Left ventricle myocardium superior (tissue), 1 donor: ENCODE results near the gene TBRG1. TPM values are rescaled to one million over a fixed set of nuclear protein-coding genes. Genes with fewer than 3 reads are reported as not detected.
A peak's percentile ranks its signal among the peaks of the same experiment; 100 is the strongest.

Experiments used
- ATAC-seq: fragments of 200-7000 bp; cut with Tn5 transposase; one replicate; pipeline ENCODE4 v1.9.1; 2020; ENCODE audit warnings: mild to moderate bottlenecking, moderate library complexity
- DNase-seq: peaks from one replicate; pipeline ENCODE4 v3.0.0-alpha.2; 2020
- intact Hi-C: fragments of 100-400 bp; cut with micrococcal nuclease; formaldehyde crosslinking; loops from one replicate; pipeline ENCODE4 v1.11.0; 2022
- total RNA-seq: library from RNA; stranded (reverse); fragmentation: NEBNext Ultra II Directional; extraction: Animal tissue kit (Norgen Biotek cat#: 25700); gene quantifications from one replicate; pipeline ENCODE4 v1.2.1, GENCODE V29; 2021
- donor health status: DM: no; HTN: yes; CAD: no; lungs with severe emphysema.

Gene TBRG1
- total RNA-seq, 1 donor from 2014 or later: 20.6 TPM

DNA sequence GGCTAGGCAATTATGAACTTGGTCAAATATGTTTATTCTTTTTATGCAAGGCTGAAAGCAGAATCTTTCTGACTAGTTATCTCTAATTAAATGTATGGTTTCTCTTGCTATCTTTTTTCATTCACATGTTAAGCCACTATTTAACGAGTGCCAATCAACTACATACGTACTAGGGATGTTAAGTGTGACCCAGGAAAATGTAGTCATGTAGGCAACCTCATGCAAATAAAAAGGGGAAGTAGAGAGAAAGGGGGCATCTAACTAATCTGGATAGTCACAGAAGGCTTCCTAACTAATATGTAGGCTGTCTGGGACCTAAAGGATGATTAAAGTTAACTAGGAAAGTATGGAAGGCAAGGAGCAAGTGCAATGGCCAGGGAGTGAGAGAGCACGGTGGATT is 23.5 kb downstream of the TBRG1 start:
- intact Hi-C loops: no loop called here
- DNase-seq: no peak
- ATAC-seq: no peak

DNA sequence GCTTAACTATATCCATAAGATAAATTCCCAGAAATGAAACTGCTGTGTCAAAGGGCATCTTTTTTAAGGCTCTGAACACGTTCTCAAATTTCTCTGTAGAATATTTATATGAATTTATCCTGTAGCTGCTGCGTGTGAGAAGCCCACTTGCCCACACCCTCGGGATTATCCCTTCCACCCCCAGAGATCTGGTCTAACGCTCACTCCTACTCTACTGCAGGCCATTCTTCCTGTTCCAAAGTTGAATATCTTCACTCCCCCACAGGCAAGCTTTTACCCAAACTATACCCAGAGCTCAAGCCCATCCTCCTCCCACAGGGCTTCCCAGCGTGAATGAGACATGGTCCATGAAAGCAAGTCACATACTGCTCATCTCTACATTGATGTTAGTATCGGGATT is 25.9 kb downstream of the TBRG1 start:
- DNase-seq (no peak), ATAC-seq (no peak)
- intact Hi-C loops: no loop called here

DNA sequence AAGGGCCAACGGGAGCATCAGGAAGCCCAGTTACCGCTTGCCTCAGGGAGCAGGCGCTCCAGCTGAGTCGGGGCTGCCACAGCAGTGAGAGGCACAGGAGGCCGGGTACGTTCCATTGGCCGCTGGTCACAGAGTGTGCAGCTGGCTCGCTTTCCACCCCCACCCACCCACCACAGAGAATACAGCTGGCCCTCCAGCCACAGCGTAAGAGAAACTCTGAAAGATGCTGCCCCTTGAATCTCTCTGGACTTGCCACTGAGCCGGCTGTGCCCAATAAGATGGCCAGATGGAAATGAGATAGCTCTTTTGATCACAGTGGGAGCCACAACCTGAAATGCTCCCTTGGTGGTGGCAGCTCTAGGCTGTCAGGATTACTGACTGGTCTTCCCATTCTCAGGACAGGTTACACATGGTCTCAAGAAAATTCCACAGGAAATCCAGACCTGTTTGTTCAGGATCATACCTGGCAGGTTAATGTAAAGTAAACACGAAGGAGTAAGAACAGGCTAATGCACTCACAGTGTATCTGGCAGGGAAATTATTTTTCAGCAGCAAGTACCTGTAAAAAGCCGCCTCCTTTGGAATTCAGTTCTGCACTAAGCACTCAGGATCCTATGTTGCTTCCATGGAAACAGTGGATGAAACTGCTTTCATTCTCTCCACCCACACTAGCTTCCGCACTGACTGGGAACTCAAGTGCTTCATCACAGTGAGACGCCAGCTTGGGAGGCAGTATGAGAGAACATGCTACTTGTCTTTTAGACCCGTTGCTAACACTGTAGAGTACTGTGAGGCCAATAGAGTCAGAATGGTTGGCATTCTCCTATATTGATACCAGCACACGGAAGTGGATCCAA is 34.3 kb downstream of the TBRG1 start:
- intact Hi-C loops: no loop called here
- DNase-seq (no peak), ATAC-seq (no peak)

DNA sequence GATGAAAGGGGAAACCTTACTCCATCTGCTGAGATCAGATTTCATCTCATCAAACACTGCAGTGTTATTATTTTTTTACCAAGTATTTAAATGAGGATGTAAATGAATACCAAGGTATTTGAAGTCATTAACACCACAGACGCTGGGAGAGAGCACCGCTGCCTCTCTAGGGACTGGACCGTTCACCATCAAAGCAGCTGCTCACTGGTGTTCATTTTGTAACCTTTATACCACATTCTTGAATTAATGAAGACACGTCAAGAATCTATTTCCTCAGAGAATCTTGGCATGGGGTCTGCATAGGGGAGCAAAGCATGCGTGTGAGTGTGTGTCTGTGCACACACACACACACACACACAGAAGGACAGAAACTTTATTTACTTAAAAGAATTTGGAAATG is 35.2 kb downstream of the TBRG1 start:
- ATAC-seq (no peak), DNase-seq (no peak)
- intact Hi-C loops: no loop called here

DNA sequence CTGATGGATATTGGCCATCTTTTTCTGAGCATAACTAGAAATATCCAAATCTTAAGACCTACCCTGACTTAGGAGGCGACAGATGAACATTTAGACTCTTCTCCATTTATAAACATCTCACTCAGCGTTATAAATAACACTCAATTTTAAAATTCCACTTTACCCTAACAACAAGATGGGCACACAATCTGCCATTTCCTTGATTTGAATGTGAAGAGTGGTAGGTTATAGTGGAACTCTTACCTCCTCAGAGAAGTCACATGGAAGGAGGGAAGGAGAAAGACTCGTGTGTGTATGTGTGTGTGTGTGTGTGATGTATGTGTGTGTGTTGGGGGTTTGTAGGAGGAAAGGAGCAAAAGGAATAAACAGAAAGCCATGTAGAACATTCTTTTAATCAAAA is 35.8 kb downstream of the TBRG1 start:
- intact Hi-C loops: no loop called here
- DNase-seq: no peak
- ATAC-seq: no peak

DNA sequence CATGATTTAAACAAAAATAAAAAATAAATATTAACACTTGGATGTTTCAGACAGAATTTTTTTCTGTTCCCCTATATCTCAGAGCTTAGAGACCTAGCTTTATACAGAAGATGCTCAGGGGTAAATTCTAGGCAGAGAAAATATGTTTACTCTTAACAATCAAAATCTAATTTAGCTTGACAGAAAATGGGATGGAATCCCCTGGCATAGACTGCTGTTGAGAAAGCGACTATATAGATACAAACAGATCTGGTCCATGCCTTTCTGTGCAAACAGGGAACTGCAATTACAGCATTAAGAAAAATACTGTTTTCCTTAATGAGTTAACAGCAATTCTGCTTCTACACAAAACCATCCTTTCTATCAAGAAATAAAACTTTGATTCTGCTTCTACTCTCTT is 36.3 kb downstream of the TBRG1 start:
- DNase-seq (no peak), ATAC-seq (no peak)
- intact Hi-C loops: no loop called here

DNA sequence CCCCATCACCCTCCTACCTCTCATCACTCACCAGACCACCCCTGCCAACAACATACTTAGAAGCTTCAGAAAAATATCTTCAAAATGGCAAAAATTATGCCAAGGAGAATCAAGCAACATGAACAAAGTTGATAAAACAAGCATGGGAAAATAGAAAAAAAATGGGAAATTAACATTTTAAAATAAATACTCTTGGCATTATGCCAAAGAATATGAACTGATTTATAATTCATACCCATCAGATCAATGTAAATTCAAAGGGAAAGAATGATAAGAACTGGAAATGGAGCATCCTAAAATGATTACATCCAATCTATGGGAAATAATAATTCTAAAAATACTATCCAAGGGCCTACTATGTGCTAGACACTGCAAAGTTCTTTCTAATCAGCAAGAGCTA is 38.9 kb downstream of the TBRG1 start:
- intact Hi-C loops: loop anchor here (10.0 kb wide), 3 partner anchors 103 to 173 kb away; partner anchors contain the start of gene ESAM
- DNase-seq: no peak
- no peak for ATAC-seq

DNA sequence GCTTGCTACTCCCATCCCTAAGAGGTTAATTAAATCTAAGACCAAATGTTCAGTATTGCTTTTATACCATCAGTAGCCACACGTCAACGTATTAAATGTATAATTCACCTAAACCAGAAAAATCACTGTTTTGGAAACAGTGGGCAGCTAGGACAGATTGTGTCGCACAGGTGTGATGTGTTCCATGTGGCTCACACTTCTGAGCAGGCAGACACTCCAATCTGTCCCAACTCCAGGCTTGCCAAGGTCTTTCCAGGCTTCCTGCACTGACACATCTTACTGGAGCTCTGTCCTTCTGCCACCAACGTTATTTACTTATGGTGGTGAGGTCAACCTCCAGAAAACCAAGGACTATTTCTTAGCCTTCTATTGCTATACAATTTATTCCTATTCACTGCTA is 39.4 kb downstream of the TBRG1 start:
- ATAC-seq (no peak), DNase-seq (no peak)
- intact Hi-C loops: loop anchor here (10.0 kb wide), 3 partner anchors 103 to 173 kb away; partner anchors contain the start of gene ESAM

DNA sequence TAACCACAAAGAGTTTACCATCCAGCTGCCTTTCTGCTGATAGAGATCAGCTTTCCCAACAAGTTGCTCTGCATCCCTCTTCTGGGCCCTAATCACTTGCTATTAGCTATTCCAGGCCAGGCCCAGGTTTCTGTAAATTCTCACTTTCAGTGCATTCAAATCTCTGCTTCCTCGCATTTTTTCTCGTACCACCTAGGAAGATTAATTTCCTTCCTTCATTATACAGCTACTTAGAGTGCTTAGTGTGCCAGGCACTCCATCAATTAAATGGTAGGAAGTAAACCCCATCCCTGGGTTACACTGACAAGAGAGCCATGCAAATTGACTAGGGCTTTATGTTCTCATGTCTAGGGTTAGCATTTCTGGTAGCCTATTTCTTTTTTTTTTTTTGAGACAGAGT is 41.2 kb downstream of the TBRG1 start:
- DNase-seq (no peak), ATAC-seq (no peak)
- intact Hi-C loops: loop anchor here (10.0 kb wide), 3 partner anchors 101 to 171 kb away; partner anchors contain the start of gene ESAM

DNA sequence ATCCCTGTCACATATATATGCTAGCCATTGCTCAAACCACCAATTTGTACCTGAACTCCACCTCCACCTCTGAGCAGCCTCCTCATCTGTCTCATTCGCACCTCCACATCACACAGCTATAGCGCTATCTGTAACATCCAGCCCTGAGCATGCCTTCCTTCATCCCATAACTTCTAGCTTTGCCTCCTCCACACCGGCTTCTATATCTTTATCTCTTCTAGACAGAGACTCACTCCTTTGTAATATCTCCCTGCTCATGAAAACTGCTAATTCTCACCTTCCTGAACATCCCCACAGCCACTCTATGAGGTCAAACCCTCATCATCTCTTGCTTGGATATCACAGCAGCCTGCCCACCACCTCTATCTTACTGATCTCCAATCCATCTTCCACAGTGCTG is 44.9 kb downstream of the TBRG1 start:
- no peak for ATAC-seq
- no peak for DNase-seq
- intact Hi-C loops: loop anchor here (10.0 kb wide), 3 partner anchors 97 to 167 kb away; partner anchors contain the start of gene ESAM

DNA sequence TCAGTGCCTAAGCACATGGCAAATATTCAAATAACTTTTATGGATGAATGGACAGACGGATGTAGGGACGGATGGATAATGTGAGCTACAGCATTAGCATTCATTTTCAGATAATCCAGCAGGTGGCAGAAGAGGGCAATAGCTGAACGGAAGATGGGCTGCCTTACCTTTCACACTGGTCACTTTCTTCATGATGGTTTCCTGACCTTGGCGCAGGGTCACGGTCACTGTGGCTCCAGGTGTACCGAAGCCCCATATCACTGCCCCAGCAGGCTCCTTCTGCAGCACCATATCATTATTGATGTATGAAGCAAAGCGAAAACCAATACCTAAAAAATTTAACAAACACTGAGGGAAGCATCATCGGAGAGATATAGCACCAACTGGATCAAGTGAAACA is 46.5 kb downstream of the TBRG1 start:
- no peak for DNase-seq
- intact Hi-C loops: loop anchor here (10.0 kb wide), 3 partner anchors 96 to 166 kb away; partner anchors contain the start of gene ESAM
- ATAC-seq: no peak

DNA sequence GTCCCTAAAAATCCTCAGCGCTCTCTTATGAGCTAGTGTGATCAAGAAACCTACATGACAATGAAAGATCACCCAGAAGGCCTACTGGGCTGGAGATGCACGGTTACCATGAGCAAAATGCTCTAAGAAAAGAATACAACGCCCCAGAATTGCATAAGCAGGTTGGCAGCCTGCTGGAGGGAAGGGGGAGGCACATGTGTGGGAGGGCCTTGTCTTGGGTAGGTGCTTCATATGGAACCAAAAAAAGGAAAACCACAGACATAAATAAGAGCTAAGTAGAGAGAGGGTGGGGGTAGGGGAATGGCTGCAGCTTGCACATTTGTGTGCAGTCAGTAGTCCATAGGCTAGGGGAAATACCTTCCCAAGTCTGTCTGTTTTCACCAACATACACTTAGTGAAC is 48.1 kb downstream of the TBRG1 start:
- DNase-seq (no peak), ATAC-seq (no peak)

DNA sequence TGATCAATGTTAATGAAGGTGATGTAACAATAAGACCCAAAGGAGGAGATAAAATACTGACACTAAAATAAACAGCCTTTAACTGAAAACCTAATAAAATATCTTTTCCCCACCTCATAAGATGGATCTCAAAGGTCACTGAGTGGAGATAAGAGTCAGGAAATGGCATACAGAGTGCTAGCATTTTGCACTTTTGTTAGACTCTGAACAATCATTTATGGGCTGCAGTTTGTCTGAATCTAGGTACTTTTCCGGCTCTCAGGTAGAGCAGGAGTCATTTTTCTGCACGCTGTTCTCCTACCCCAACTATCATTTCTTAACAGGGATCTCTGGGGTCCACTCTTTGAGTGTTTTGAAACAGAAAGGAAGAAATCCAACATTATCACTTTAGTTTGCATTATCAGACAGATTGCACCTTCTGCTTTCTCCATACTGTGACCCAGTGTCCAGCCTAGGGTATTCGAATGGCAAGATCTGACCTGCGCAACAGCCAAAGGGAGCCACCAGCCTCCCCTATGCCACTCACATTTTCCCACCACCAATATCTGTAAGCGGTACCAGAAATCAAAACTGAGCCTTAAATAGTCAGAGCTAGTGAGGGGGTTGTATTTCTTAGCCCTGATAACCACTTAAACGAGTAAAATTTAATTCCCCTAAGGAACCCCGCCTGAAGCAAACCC is 50.0 kb downstream of the TBRG1 start:
- intact Hi-C loops: no loop called here
- DNase-seq (no peak), ATAC-seq (peak; percentile 2)

More for the DNA sequence above, 48.1 kb downstream of the TBRG1 start:
- intact Hi-C loops: no loop called here

DNA sequence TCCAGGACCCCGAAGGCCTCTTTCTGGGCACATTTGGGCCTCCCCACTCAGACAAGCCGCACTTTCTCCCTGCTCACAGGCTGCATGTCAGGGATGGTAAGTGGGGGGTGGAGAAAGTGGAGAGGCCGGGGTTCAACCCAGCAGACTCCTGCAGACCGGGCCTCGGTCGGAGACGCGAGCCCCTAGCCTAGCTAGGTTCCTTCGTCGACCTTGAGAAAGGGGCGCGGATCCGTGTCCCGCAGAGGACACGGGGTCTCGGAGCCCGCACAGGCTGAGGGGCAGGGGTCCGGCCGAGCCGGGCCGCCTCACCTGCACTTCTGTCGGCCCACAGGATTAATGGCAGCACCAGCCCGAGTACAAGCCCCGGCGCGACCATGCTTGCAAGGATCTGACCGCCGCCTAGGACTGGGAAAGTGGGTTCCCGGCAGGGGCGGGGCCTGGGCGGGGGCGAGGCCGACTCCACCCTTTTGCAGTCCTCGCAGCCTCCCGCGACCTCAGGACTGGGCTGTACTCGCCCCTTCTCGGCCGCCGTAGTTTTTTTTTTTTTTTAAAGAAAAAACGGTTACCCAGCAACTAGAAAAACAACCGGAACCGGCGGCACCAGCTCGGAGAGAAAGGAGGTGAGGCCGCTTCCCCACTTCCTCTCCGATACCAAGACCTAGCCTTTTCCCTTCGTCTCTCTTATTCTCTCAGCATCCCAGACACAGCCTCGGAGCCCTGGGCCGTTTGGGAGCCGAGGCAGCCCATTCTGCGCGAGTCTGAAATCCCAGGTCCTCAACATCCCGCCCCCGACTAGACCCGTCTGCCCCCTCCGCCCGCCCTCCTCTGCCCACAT is 50.9 kb downstream of the TBRG1 start, which contains the start of the genes SIAE and SPA17:
SIAE (minus strand) TSS at position 407 of the 835 bp plus-strand sequence; CDS start at position 376, 31 bp downstream.
SPA17 (plus strand) TSS at position 572 of the 835 bp plus-strand sequence. CDS start 1,361 bp downstream, outside the sequence.
- DNase-seq: peak; percentile 96
- ATAC-seq: peak; percentile 100
- intact Hi-C loops: no loop called here

DNA sequence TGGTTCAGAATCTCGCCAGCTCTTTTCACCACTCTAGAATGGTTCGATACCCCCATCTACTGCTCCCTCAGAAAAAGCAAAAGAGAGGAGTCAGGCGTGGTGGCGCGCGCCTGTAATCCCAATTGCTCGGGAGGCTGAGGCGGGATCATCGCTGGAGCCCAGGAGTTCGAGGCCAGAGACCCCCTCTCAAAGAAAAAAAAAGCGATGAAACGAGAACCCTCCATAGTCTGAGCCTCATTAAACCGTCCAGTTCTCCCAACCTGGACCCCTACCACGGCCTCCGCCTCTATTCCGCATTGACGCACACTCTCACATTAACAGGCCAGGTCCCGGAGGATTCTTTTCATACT is 51.5 kb downstream of the TBRG1 start:
- intact Hi-C loops: no loop called here
- DNase-seq (no peak), ATAC-seq (no peak)

DNA sequence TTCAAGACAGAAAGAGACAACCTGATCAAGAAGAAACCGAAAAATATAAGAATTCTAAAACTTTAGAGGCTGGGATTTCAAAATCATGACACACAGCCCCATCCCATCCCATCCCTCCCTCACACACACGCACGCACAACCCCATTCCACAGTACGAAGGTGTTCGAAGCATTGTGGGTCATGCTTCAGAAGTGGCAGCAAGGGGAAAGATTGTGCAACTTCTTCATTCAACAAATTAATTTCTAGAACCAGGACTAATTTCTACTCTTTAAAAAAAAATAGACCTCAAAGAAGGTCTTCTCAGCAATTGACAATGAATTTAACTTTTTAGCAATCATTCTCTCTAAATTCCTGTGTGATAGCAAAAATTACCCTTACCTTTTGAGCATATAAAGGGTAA is 51.9 kb downstream of the TBRG1 start:
- intact Hi-C loops: no loop called here
- no peak for ATAC-seq
- DNase-seq: no peak

DNA sequence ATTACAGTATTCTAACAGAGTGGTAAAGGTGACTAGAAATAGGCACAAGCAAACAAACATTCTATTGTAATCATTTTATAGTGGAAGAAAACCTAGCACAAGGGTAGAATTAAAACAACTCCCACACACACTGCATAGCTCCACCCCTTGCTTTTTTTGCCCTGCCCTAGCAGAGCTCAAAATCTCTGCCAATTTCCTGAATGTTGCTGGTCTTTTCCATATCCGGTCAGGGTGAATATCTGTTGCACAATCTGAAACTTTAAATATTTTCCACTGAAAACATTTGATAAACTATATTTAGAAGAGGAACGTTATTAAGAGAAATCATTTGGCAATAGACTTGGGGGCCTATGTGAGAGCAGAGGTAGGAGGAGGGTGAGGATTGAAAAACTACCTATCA is 53.7 kb downstream of the TBRG1 start:
- ATAC-seq (peak; percentile 26), DNase-seq (no peak)
- intact Hi-C loops: no loop called here

DNA sequence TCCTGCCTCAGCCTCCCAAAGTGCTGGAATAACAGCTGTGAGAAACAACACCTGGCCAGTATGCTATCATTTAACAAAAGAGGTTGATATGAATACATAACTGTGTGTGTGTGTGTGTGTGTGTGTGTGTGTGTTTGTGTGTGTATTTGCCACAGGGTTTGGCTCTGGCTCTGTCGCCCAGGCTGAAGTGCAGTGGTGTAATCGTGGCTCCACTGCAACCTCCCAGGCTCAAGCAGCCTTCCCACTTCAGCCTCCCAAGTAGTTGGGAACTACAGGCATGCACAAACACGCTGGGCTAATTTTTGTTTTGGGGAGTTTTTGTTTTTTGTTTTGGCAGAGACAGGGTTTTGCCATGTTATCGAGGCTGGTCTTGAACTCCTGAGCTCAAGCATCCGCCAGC is 55.8 kb downstream of the TBRG1 start:
- intact Hi-C loops: no loop called here
- no peak for ATAC-seq
- DNase-seq: no peak

DNA sequence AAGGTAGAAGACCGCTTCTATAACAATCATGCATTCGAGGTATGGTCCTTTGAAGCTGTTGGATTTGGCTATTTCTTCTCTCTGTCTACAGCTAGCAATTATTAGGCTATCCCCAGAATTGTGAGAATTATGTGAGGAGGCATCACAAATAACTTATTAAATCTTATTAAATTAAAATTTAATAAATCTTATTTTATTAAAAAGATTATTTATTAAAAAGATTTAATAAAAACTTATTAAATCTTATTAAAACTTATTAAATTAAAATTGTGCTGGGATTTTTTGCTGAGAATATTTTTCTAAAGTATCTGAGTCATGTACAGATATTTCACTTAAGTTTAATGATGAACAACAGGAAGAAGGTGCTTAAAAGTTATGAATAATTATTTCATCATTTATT is 58.8 kb downstream of the TBRG1 start:
- intact Hi-C loops: no loop called here
- DNase-seq (no peak), ATAC-seq (no peak)
